Kidney (tissue), 14 donors: ENCODE results near the gene FLCN. TPM values are rescaled to one million over a fixed set of nuclear protein-coding genes. Genes with fewer than 3 reads are reported as not detected.

Experiments
- DNase-seq, 5 donors: peaks; one replicate each; pipeline ENCODE4 v3.0.0-alpha.2; 2013 to 2020
- FAIRE-seq: peaks from 2 replicates; lab custom pipeline; 2012; peaks lifted over from hg19 to GRCh38; lab: Jason Lieb, UNC
- H3K27ac ChIP-seq, 2 donors: one replicate each; pipeline ENCODE4 v1.7.0; 2013; ENCODE audit warnings: low read depth in 2 of 2, low read length in 2 of 2, inconsistent platforms in 1 of 2
- H3K27me3 ChIP-seq: one replicate; pipeline ENCODE4 v1.7.1; 2013; ENCODE audit warnings: low read length, inconsistent platforms; ENCODE audit not compliant: control insufficient read depth, insufficient read depth
- H3K36me3 ChIP-seq, 3 donors: one replicate each; pipeline versions ENCODE4 v1.7.0 to v1.7.1; 2013; ENCODE audit warnings: low read length in 3 of 3, control low read depth in 1 of 3, inconsistent platforms in 1 of 3; ENCODE audit not compliant: insufficient read depth in 3 of 3, control insufficient read depth in 2 of 3
- H3K4me1 ChIP-seq, 3 donors: one replicate each; pipeline versions ENCODE4 v1.7.0 to v1.7.1; 2013; ENCODE audit warnings: low read length in 3 of 3, inconsistent platforms in 1 of 3, low read depth in 1 of 3; ENCODE audit not compliant: control insufficient read depth in 2 of 3, insufficient read depth in 2 of 3
- H3K4me3 ChIP-seq, 3 donors: one replicate each; pipeline versions ENCODE4 v1.7.0 to v1.8.1; 2013; ENCODE audit warnings: low read length in 3 of 3, control low read depth in 1 of 3, inconsistent platforms in 1 of 3
- H3K9ac ChIP-seq, 3 donors: one replicate each; pipeline versions ENCODE4 v1.7.0 to v1.7.1; 2013; ENCODE audit warnings: low read length in 3 of 3, control low read depth in 1 of 3, inconsistent platforms in 1 of 3
- H3K9me3 ChIP-seq, 3 donors: one replicate each; pipeline versions ENCODE4 v1.7.0 to v1.7.1; 2013; ENCODE audit warnings: low read length in 3 of 3, control low read depth in 1 of 3, inconsistent platforms in 1 of 3; ENCODE audit not compliant: control insufficient read depth in 2 of 3, insufficient read depth in 1 of 3
- CTCF ChIP-seq: IDR thresholded peaks from 3 replicates; pipeline ENCODE4 v1.5.1; 2012; ENCODE audit warnings: mild to moderate bottlenecking, moderate library complexity, borderline replicate concordance; ENCODE audit not compliant: insufficient read depth; ENCODE audit errors: extremely low read depth
- intact Hi-C: fragments of 100-400 bp; cut with DNase I; formaldehyde crosslinking; loops from one replicate; pipeline ENCODE4 v1.11.1; 2022
- polyA plus RNA-seq: library from polyadenylated mRNA; stranded (reverse); fragments of 350-450 nt; fragmentation: Illumina TruSeq; extraction: RNeasy Lipid Tissue Mini Kit (QIAGEN cat#74804); gene quantifications from one replicate; pipeline ENCODE4 v1.2.3, GENCODE V29; 2014; ENCODE audit warnings: low read depth, low replicate concordance; ENCODE audit not compliant: insufficient read depth
- total RNA-seq: library from RNA; stranded (reverse); fragmentation: NEBNext Ultra II Directional; extraction: Animal tissue kit (Norgen Biotek cat#: 25700); gene quantifications from one replicate; pipeline ENCODE4 v1.2.1, GENCODE V29; 2021
- donor health status: control.
- donor health status: control.
- donor health status: control.
- donor health status: control.
- donor health status: control.
- donor health status: DM: yes; HTN: yes; CAD: no.
- donor health status: Normal renal cell carcinoma (clear cell type).

Gene FLCN
- total and polyA plus RNA-seq, 2 donors from 2014 or later: 14.2 to 44.4 TPM

- intact Hi-C loops: no loop called here
- peaks cover 0 to 26% (median 14%) of the 10 kb centered on the region in 3 donors for H3K4me1 ChIP-seq
- H3K9ac ChIP-seq: peak overlapping the region in 1 of 3 donors; percentile 35
- no peaks in the 10 kb centered on the region for H3K9me3 ChIP-seq
- no peak for TF ChIP-seq CTCF
- H3K4me3 ChIP-seq: peak overlapping the region in 1 of 3 donors; percentile 61
- H3K27me3 ChIP-seq: no peaks in the 10 kb centered on the region
- peaks cover 0 to 6% (median 2%) of the 10 kb centered on the region in 3 donors for H3K36me3 ChIP-seq
- FAIRE-seq (no peak), DNase-seq (no peak)
- peak overlapping the region in 1 of 2 donors; percentile 6 for H3K27ac ChIP-seq
Observed at GRCh38 chr17:17204635-17205231, 32.2 kb downstream of the FLCN start.

GRCh38 chr17:17204041-17204591 is 32.9 kb downstream of the FLCN start:
- TF ChIP-seq CTCF: no peak
- Histone ChIP-seq H3K27me3 (no peaks in the 10 kb centered on the region), H3K9me3 (no peaks in the 10 kb centered on the region), H3K4me3 (no peak overlapping the region), H3K36me3 (peaks cover 0 to 6% (median 2%) of the 10 kb centered on the region in 3 donors), H3K9ac (no peak overlapping the region), H3K27ac (no peak overlapping the region), H3K4me1 (peaks cover 0 to 26% (median 14%) of the 10 kb centered on the region in 3 donors)
- intact Hi-C loops: no loop called here
- FAIRE-seq: no peak
- peak in 1 of 5 donors; percentile 78 for DNase-seq

GRCh38 chr17:17203173-17203730 is 33.7 kb downstream of the FLCN start:
- Histone ChIP-seq H3K36me3 (peaks cover 0 to 6% (median 2%) of the 10 kb centered on the region in 3 donors), H3K9ac (no peak overlapping the region)

More at GRCh38 chr17:17203173-17203730, 33.7 kb downstream of the FLCN start:
- Histone ChIP-seq H3K9me3 (no peaks in the 10 kb centered on the region), H3K27me3 (no peaks in the 10 kb centered on the region), H3K4me1 (peaks cover 0 to 26% (median 14%) of the 10 kb centered on the region in 3 donors), H3K4me3 (no peak overlapping the region), H3K27ac (no peak overlapping the region)
- DNase-seq (no peak), FAIRE-seq (no peak)
- TF ChIP-seq CTCF: no peak
- intact Hi-C loops: no loop called here
